H9 (cell line): ENCODE results near the gene RBMS3. TPM values are rescaled to one million over a fixed set of nuclear protein-coding genes. Genes with fewer than 3 reads are reported as not detected.

Experiments used
- DNase-seq: peaks from one replicate; pipeline ENCODE4 v3.0.0-alpha.2; 2017
- H2AFZ ChIP-seq: one replicate; pipeline ENCODE4 v1.6.1; 2013; ENCODE audit warnings: mild to moderate bottlenecking, low read length, control low read depth, moderate library complexity
- H2AK5ac ChIP-seq: 2 replicates; pipeline ENCODE4 v1.6.1; 2013; ENCODE audit warnings: low read length, control low read depth, mixed read lengths; ENCODE audit not compliant: insufficient read length
- H2BK120ac ChIP-seq: one replicate; pipeline ENCODE4 v1.6.1; 2013; ENCODE audit warnings: low read depth, mild to moderate bottlenecking, low read length, control low read depth, inconsistent platforms; ENCODE audit not compliant: poor library complexity, severe bottlenecking
- H2BK12ac ChIP-seq: 2 replicates; pipeline ENCODE4 v1.6.1; 2013; ENCODE audit warnings: low read length, control low read depth, mixed read lengths, low read depth; ENCODE audit not compliant: insufficient read length
- H2BK15ac ChIP-seq: 2 replicates; pipeline ENCODE4 v1.6.1; 2013; ENCODE audit warnings: low read depth, low read length, control low read depth
- H2BK20ac ChIP-seq: one replicate; pipeline ENCODE4 v1.6.1; 2013; ENCODE audit warnings: low read depth, mild to moderate bottlenecking, low read length, control low read depth, inconsistent platforms; ENCODE audit not compliant: poor library complexity, severe bottlenecking
- H2BK5ac ChIP-seq: 2 replicates; pipeline ENCODE4 v1.6.1; 2013; ENCODE audit warnings: low read length, control low read depth, mixed read lengths; ENCODE audit not compliant: insufficient read length
- H3K14ac ChIP-seq: 2 replicates; pipeline ENCODE4 v1.6.1; 2013; ENCODE audit warnings: low read length, control low read depth; ENCODE audit not compliant: insufficient read depth
- H3K18ac ChIP-seq: 2 replicates; pipeline ENCODE4 v1.6.1; 2013; ENCODE audit warnings: low read depth, mild to moderate bottlenecking, mixed read lengths, low read length, control low read depth; ENCODE audit not compliant: insufficient read length
- H3K23ac ChIP-seq: 2 replicates; pipeline ENCODE4 v1.6.1; 2013; ENCODE audit warnings: low read length, control low read depth, mixed read lengths, low read depth; ENCODE audit not compliant: insufficient read length
- H3K23me2 ChIP-seq: 2 replicates; pipeline ENCODE4 v1.6.1; 2013; ENCODE audit warnings: low read depth, mild to moderate bottlenecking, mixed read lengths, low read length, control low read depth; ENCODE audit not compliant: insufficient read length, poor library complexity, severe bottlenecking
- H3K27ac ChIP-seq: 2 replicates; pipeline ENCODE4 v1.5.1; 2013; ENCODE audit warnings: low read length, control low read depth, mixed read lengths, low read depth; ENCODE audit not compliant: insufficient read length
- H3K27me3 ChIP-seq: 2 replicates; pipeline ENCODE4 v1.6.1; 2013; ENCODE audit warnings: low read length, control low read depth, inconsistent platforms; ENCODE audit not compliant: insufficient read depth
- H3K4ac ChIP-seq: 2 replicates; pipeline ENCODE4 v1.6.1; 2013; ENCODE audit warnings: low read depth, mild to moderate bottlenecking, control low read depth, inconsistent platforms, low read length, moderate library complexity
- H3K4me1 ChIP-seq: 2 replicates; pipeline ENCODE4 v1.6.1; 2013; ENCODE audit warnings: low read length, control low read depth, inconsistent platforms; ENCODE audit not compliant: insufficient read depth
- H3K4me2 ChIP-seq: 2 replicates; pipeline ENCODE4 v1.6.1; 2013; ENCODE audit warnings: low read length, control low read depth, mixed read lengths; ENCODE audit not compliant: insufficient read length, insufficient read depth
- H3K56ac ChIP-seq: 2 replicates; pipeline ENCODE4 v1.6.1; 2013; ENCODE audit warnings: low read depth, mild to moderate bottlenecking, mixed read lengths, low read length, control low read depth; ENCODE audit not compliant: insufficient read length
- H3K79me1 ChIP-seq: 2 replicates; pipeline ENCODE4 v1.6.1; 2013; ENCODE audit warnings: low read depth, mild to moderate bottlenecking, moderate library complexity, low read length, control low read depth, inconsistent platforms; ENCODE audit not compliant: insufficient read depth, poor library complexity, severe bottlenecking
- H3K79me2 ChIP-seq: 2 replicates; pipeline ENCODE4 v1.6.1; 2013; ENCODE audit warnings: low read length, control low read depth, inconsistent platforms; ENCODE audit not compliant: insufficient read depth
- H3K9ac ChIP-seq: 2 replicates; pipeline ENCODE4 v1.6.1; 2013; ENCODE audit warnings: low read length, control low read depth, mixed read lengths; ENCODE audit not compliant: insufficient read length; ENCODE audit errors: extremely low read depth
- H3K9me3 ChIP-seq: one replicate; pipeline ENCODE4 v1.6.1; 2013; ENCODE audit warnings: low read depth, low read length, inconsistent platforms; ENCODE audit not compliant: control insufficient read depth
- H3T11ph ChIP-seq: one replicate; pipeline ENCODE4 v1.6.1; 2013; ENCODE audit warnings: mild to moderate bottlenecking, low read length, control low read depth, inconsistent platforms
- H4K20me1 ChIP-seq: one replicate; pipeline ENCODE4 v1.6.1; 2013; ENCODE audit not compliant: control insufficient read depth, insufficient read length, insufficient read depth
- H4K5ac ChIP-seq: 2 replicates; pipeline ENCODE4 v1.6.1; 2013; ENCODE audit warnings: low read depth, mild to moderate bottlenecking, mixed read lengths, low read length, control low read depth; ENCODE audit not compliant: insufficient read length
- H4K8ac ChIP-seq: replicated peaks from 2 replicates; pipeline ENCODE4 v1.6.1; 2013; ENCODE audit warnings: low read length, control low read depth, mixed read lengths, low read depth; ENCODE audit not compliant: insufficient read length
- H4K91ac ChIP-seq: 2 replicates; pipeline ENCODE4 v1.6.1; 2013; ENCODE audit warnings: low read depth, mild to moderate bottlenecking, moderate library complexity, mixed read lengths, low read length, control low read depth; ENCODE audit not compliant: insufficient read length
- H3K27ac Mint-ChIP-seq, 3 experiments: 2 replicates in 2 of 3; 3 replicates in 1 of 3; pipeline ENCODE4 v1.8.0; 2020 to 2021; ENCODE audit warnings: mixed read lengths in 3 of 3, mild to moderate bottlenecking in 1 of 3, moderate library complexity in 1 of 3
- H3K27me3 Mint-ChIP-seq: 2 replicates; pipeline ENCODE4 v1.8.0; 2021; ENCODE audit warnings: low read depth, mild to moderate bottlenecking, moderate library complexity, mixed read lengths
- H3K36me3 Mint-ChIP-seq, 3 experiments: 2 replicates in 2 of 3; 3 replicates in 1 of 3; pipeline ENCODE4 v1.8.0; 2020 to 2021; ENCODE audit warnings: low read depth in 3 of 3, mixed read lengths in 3 of 3; ENCODE audit not compliant: insufficient read depth in 1 of 3
- H3K4me1 Mint-ChIP-seq, 2 experiments: 2 replicates each; pipeline ENCODE4 v1.8.0; 2020; ENCODE audit warnings: mixed read lengths in 2 of 2
- H3K4me3 Mint-ChIP-seq, 2 experiments: 2 replicates in 1 of 2; 3 replicates in 1 of 2; pipeline ENCODE4 v1.8.0; 2020 to 2021; ENCODE audit warnings: mild to moderate bottlenecking in 2 of 2, mixed read lengths in 2 of 2, moderate library complexity in 1 of 2
- H3K9me3 Mint-ChIP-seq, 2 experiments: 2 replicates in 1 of 2; 3 replicates in 1 of 2; pipeline ENCODE4 v1.8.0; 2020; ENCODE audit warnings: mild to moderate bottlenecking in 2 of 2, mixed read lengths in 2 of 2, moderate library complexity in 1 of 2
- CTCF ChIP-seq: fragments of 200-600 bp; sonication (generic); conservative IDR thresholded peaks from 3 replicates; pipeline ENCODE4 v1.8.0; 2021; ENCODE audit warnings: antibody characterized with exemption, mild to moderate bottlenecking
- WGBS: extraction: QIAGEN DNeasy Blood & Tissue Kit; methylation state at CpG from one replicate; pipeline ENCODE4 v1.1.7; 2013; ENCODE audit warnings: missing lambda C conversion rate, low lambda C conversion rate, mixed read lengths; ENCODE audit not compliant: insufficient read length; ENCODE audit errors: extremely low coverage; 5-methylcytosine and 5-hydroxymethylcytosine counted together
- total RNA-seq: library from RNA; stranded (reverse); gene quantifications from 2 replicates; pipeline ENCODE4 v1.2.1, GENCODE V29; 2021

RBMS3 gene
- total RNA-seq, 1 experiment from 2014 or later: 8.1 TPM

- no peak overlapping the region for H2BK12ac ChIP-seq
- H3K79me2 ChIP-seq: no peaks in the 10 kb centered on the region
- H3K36me3 Mint-ChIP-seq: no peaks in the 10 kb centered on the region; a peak in 1 of 7 replicates
- no peak overlapping the region for H3K18ac ChIP-seq
- H2BK20ac ChIP-seq: no peak overlapping the region
- H3K9me3 ChIP-seq: no peaks in the 10 kb centered on the region
- no peak overlapping the region for H3K56ac ChIP-seq
- H3K9me3 Mint-ChIP-seq: no peaks in the 10 kb centered on the region
- H4K91ac ChIP-seq: no peak overlapping the region
- no peaks in the 10 kb centered on the region for H3K27me3 ChIP-seq
- no peak overlapping the region for H3K14ac ChIP-seq
- H2BK15ac ChIP-seq: no peak overlapping the region
- no peak overlapping the region for H4K5ac ChIP-seq
- H3K4ac ChIP-seq: no peak overlapping the region
- peaks cover 14 to 24% of the 10 kb centered on the region in 2 experiments for H3K4me1 Mint-ChIP-seq
- no peak overlapping the region for H3K4me3 Mint-ChIP-seq
- no peak for DNase-seq
- H3K23me2 ChIP-seq: no peaks in the 10 kb centered on the region
- no peak overlapping the region for H3K27ac ChIP-seq
- no peaks in the 10 kb centered on the region for H3K27me3 Mint-ChIP-seq
- H2BK120ac ChIP-seq: no peak overlapping the region
- H3T11ph ChIP-seq: no peak overlapping the region
- H4K20me1 ChIP-seq: no peaks in the 10 kb centered on the region
- no peaks in the 10 kb centered on the region for H3K79me1 ChIP-seq
- H3K27ac Mint-ChIP-seq: no peak overlapping the region
- WGBS: no CpG with 5 or more reads among the region's 2 CpGs
- TF ChIP-seq CTCF: no peak
- no peak overlapping the region for H4K8ac ChIP-seq
- no peak overlapping the region for H3K4me2 ChIP-seq
- no peak overlapping the region for H3K9ac ChIP-seq
- H3K23ac ChIP-seq: no peak overlapping the region
- no peak overlapping the region for H2AFZ ChIP-seq
- no peaks in the 10 kb centered on the region; the same call in 1 of the 2 replicates for H3K4me1 ChIP-seq
- H2BK5ac ChIP-seq: no peak overlapping the region
- H2AK5ac ChIP-seq: no peak overlapping the region
Measured at GRCh38 chr3:29456901-29457300, 176.0 kb downstream of the RBMS3 start.
